Vein endothelial cell (primary cell): ENCODE data around the gene NKX2-3. TPM values are rescaled to one million over a fixed set of nuclear protein-coding genes. Genes with fewer than 3 reads are reported as not detected.

Experiments
- total RNA-seq: library from RNA; depleted of rRNA; stranded (reverse); fragments of >200 nt; gene quantifications from 2 replicates; pipeline ENCODE4 v1.2.3, GENCODE V29; 2012

NKX2-3 gene
- not detected in 2 replicates for total RNA-seq

DNA sequence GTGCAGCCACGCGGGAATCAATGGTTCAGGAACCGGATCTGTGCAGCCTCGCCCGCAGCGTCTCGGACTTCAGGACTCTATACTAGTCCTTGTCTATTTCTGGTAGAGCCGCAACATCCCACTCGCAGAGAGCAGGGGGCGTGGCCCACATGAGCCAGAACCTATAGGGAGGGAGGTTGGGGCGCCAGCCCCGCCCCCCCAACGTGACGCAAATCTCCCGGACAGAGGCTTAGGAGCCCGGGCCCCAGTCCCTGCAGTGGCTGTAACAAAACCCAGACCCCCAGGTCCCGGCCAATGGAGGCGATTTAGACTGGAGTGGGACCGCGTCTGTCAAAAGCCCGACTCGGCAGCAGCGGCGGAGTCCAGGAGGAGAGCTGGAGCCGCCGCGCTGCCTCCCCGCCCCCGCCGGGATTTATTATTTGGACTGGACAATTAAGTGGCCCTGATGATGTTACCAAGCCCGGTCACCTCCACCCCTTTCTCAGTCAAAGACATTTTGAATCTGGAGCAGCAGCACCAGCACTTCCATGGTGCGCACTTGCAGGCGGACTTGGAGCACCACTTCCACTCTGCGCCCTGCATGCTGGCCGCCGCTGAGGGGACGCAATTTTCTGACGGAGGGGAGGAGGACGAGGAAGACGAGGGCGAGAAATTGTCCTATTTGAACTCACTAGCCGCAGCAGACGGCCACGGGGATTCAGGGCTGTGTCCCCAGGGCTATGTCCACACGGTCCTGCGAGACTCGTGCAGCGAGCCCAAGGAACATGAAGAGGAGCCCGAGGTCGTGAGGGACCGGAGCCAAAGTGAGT is at the start of gene NKX2-3:
Gene NKX2-3, plus strand, starts transcription at position 256 of the 809 bp plus-strand sequence. Its CDS starts 190 bp downstream, at position 446.

Other genes with a start within 250 kb of the NKX2-3 start
- gene CNNM1, start 203.6 kb upstream of the NKX2-3 start, total RNA-seq: under 0.01 and 0.10 TPM in 2 replicates
- gene GOT1, start 102.3 kb upstream of the NKX2-3 start, total RNA-seq: 20.3 and 23.2 TPM in 2 replicates
- gene SLC25A28, start 87.5 kb downstream of the NKX2-3 start, total RNA-seq: 10.8 and 13.4 TPM in 2 replicates
- gene ENTPD7, start 126.6 kb downstream of the NKX2-3 start, total RNA-seq: 24.8 and 27.6 TPM in 2 replicates
- gene COX15, start 199.2 kb downstream of the NKX2-3 start, total RNA-seq: 36.9 and 37.4 TPM in 2 replicates
- gene CUTC, start 199.3 kb downstream of the NKX2-3 start, total RNA-seq: 15.8 and 18.0 TPM in 2 replicates
- 0.65 and 0.86 TPM in 2 replicates for gene ABCC2, start 249.7 kb downstream of the NKX2-3 start, total RNA-seq